A673 (cell line): ENCODE data around the gene TNIP3.

Source experiments
- EZH2 ChIP-seq: fragments of 200-600 bp; sonication (generic); IDR thresholded peaks from 2 replicates; pipeline ENCODE4 v1.6.1; 2017; ENCODE audit warnings: borderline replicate concordance, low read depth, mild to moderate bottlenecking, mixed read lengths, antibody characterized with exemption, low read length; ENCODE audit not compliant: poor library complexity, severe bottlenecking
- TF ChIP-seq, protein P1 (sequence below): fragments of 300-800, 200-600 bp; sonication (generic); conservative IDR thresholded peaks from 2 replicates; pipeline ENCODE4 v1.5.1; 2017; ENCODE audit warnings: low read depth, mild to moderate bottlenecking, antibody characterized with exemption, low read length, moderate library complexity, mixed read lengths

DNA sequence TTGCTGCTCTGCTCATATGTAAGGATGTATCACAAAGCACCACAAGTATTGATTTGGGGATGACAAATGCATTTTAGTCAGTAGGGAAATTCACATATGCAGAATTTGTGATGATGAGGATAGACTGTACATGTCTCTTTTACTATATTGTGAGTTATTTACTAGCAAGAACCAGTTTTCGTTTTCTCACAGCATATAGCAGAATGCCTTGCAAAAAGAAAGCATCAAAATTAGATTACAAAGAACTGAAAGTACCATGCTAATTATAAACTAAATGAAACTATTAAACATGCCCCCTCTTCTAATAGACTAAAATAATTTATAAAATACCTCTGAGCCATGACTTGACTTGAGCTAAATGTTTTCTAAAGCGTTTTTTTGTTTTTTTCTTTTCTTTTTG, 20.1 kb downstream of the TNIP3 start:
- TF ChIP-seq, protein P1, sequence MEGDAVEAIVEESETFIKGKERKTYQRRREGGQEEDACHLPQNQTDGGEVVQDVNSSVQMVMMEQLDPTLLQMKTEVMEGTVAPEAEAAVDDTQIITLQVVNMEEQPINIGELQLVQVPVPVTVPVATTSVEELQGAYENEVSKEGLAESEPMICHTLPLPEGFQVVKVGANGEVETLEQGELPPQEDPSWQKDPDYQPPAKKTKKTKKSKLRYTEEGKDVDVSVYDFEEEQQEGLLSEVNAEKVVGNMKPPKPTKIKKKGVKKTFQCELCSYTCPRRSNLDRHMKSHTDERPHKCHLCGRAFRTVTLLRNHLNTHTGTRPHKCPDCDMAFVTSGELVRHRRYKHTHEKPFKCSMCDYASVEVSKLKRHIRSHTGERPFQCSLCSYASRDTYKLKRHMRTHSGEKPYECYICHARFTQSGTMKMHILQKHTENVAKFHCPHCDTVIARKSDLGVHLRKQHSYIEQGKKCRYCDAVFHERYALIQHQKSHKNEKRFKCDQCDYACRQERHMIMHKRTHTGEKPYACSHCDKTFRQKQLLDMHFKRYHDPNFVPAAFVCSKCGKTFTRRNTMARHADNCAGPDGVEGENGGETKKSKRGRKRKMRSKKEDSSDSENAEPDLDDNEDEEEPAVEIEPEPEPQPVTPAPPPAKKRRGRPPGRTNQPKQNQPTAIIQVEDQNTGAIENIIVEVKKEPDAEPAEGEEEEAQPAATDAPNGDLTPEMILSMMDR: no peak
- no peak for TF ChIP-seq EZH2
